ENCODE data around the gene RBMS1. TPM values are rescaled to one million over a fixed set of nuclear protein-coding genes. Genes with fewer than 3 reads are reported as not detected.

The RBMS1 gene
- total and polyA plus RNA-seq, 4 donors = 7.9 to 23.5 (median 15.5) TPM

DNA sequence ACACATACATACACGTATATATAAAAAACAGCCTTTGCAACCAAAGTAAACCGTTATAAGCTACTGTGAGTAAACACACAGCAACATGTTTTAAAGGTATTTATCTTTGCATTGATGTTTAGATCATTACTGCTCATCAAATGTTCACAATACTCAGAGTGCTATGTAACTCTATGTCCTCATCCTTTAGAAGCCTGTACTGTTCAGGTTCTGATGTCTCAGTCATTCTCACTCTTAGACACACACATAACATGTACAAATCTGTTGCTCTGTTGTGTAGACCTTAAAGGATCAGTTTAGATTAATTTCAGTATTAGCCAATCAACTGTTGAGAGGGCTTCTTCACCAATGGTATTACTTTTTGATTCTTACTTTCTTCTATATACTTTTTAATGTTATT is 153.9 kb downstream of the RBMS1 start:
- no peak for DNase-seq (ENCODE audit: low spot score)
- H3K27me3 ChIP-seq (ENCODE audit: control insufficient read depth in 4 of 4, insufficient read depth in 4 of 4, low read length in 3 of 4) = no peaks in the 10 kb centered on the region
- peaks cover 0 to 3% (median 0%) of the 10 kb centered on the region in 4 donors for H3K4me1 ChIP-seq (ENCODE audit: control insufficient read depth in 4 of 4, insufficient read depth in 4 of 4, low read length in 3 of 4)
- H3K4me3 ChIP-seq (ENCODE audit: low read depth in 1 of 3, low read length in 3 of 3) = no peak overlapping the region
- 89% methylated on average over 2 of the region's 2 CpGs for WGBS
- H3K27ac ChIP-seq (ENCODE audit: low read depth in 1 of 2, low read length in 2 of 2) = no peak overlapping the region
- no peak for TF ChIP-seq MAX (IDR thresholded peaks at IDR 0.05)
- TF ChIP-seq ZBTB33 (IDR thresholded peaks at IDR 0.05) = no peak
- TF ChIP-seq SP1 (IDR thresholded peaks at IDR 0.05) = no peak
- no peaks in the 10 kb centered on the region for H3K9me3 ChIP-seq (ENCODE audit: control insufficient read depth in 4 of 4, low read length in 3 of 4)
- H3K9ac ChIP-seq (ENCODE audit: low read depth in 1 of 2, low read length in 2 of 2) = no peak overlapping the region
- no peaks in the 10 kb centered on the region for H3K36me3 ChIP-seq (ENCODE audit: control insufficient read depth in 4 of 4, insufficient read depth in 3 of 4, low read depth in 1 of 4, low read length in 3 of 4)

DNA sequence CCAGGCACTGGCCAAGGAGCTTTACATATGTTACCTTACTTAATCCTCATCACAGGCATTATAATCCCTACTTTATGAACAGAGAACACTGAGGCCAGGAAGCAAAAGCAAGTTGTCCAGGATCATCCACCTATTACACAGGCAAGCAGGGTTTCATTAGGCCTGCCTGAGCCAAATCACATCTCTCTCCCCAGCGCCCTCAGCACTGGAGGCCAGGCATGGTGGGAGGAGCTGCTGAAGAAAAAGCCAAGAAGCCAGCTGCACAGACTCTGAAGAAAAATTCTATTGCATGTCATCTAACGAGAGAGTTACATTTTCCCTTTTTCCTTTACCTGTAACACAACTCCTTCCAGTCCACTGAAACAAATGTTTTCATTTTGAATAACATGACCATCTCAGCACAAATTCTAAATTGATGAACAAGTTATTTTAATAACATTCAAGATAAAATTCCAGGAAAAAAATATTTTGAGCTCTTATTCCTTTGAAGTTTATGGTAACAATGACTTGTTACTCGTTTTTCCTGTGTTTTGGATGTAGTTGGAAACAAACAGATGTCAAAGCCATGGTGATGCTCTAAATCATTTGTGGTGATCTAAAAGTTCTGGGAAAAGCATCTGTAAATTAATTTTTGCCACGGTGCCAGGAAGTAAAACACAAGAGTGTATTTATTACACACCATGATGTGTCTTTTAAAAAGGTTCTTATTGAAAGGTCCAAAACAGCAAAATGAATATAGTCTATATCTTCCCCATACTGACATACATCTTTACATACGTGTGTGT is 154.5 kb downstream of the RBMS1 start:
- Histone ChIP-seq H3K27ac (ENCODE audit: low read depth in 1 of 2, low read length in 2 of 2) (no peak overlapping the region), H3K4me1 (ENCODE audit: control insufficient read depth in 4 of 4, insufficient read depth in 4 of 4, low read length in 3 of 4) (peaks cover 0 to 3% (median 0%) of the 10 kb centered on the region in 4 donors)
- WGBS = 77% methylated on average over 5 of the region's 5 CpGs

More for the DNA sequence above, 154.5 kb downstream of the RBMS1 start:
- Histone ChIP-seq H3K4me3 (ENCODE audit: low read depth in 1 of 3, low read length in 3 of 3) (no peak overlapping the region), H3K9ac (ENCODE audit: low read depth in 1 of 2, low read length in 2 of 2) (no peak overlapping the region), H3K36me3 (ENCODE audit: control insufficient read depth in 4 of 4, insufficient read depth in 3 of 4, low read depth in 1 of 4, low read length in 3 of 4) (no peaks in the 10 kb centered on the region), H3K9me3 (ENCODE audit: control insufficient read depth in 4 of 4, low read length in 3 of 4) (no peaks in the 10 kb centered on the region), H3K27me3 (ENCODE audit: control insufficient read depth in 4 of 4, insufficient read depth in 4 of 4, low read length in 3 of 4) (no peaks in the 10 kb centered on the region)
- no peak for DNase-seq (ENCODE audit: low spot score)
- TF ChIP-seq EGR1 (IDR thresholded peaks at IDR 0.05; ENCODE audit: low read depth in 2 of 2) (no peak), MAX (IDR thresholded peaks at IDR 0.05) (no peak), FOXA2 (IDR thresholded peaks at IDR 0.05) (no peak), YY1 (IDR thresholded peaks at IDR 0.05) (no peak), ZBTB33 (IDR thresholded peaks at IDR 0.05) (no peak)
- TF ChIP-seq, protein P1, sequence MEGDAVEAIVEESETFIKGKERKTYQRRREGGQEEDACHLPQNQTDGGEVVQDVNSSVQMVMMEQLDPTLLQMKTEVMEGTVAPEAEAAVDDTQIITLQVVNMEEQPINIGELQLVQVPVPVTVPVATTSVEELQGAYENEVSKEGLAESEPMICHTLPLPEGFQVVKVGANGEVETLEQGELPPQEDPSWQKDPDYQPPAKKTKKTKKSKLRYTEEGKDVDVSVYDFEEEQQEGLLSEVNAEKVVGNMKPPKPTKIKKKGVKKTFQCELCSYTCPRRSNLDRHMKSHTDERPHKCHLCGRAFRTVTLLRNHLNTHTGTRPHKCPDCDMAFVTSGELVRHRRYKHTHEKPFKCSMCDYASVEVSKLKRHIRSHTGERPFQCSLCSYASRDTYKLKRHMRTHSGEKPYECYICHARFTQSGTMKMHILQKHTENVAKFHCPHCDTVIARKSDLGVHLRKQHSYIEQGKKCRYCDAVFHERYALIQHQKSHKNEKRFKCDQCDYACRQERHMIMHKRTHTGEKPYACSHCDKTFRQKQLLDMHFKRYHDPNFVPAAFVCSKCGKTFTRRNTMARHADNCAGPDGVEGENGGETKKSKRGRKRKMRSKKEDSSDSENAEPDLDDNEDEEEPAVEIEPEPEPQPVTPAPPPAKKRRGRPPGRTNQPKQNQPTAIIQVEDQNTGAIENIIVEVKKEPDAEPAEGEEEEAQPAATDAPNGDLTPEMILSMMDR (IDR thresholded peaks at IDR 0.05; ENCODE audit: low read depth, low read length, missing input control) = no peak
